NCI-H524 treated with DMSO at 0.1 percent for 48 hours (cell line): ENCODE measurements around the gene RPS8.
"Not testable (repeated sequence)": the region's sequence is repeated elsewhere in the genome, so short reads cannot be mapped to it uniquely, and the experiment has no call there.

Source experiments
- DNase-seq: peaks from one replicate; lab custom pipeline; 2025; lab: John Stamatoyannopoulos, UW

RPS8 gene

DNA sequence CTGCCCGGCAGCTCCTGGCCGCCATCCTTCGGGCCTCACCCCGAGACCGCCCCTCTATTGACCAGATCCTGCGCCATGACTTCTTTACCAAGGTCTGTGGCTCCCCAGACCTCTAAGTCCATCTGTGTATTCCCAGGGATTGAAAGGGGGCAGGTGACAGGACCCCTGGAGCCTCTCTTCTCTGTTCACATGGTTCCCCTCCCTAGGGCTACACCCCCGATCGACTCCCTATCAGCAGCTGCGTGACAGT is 27.6 kb downstream of the RPS8 start:
- DNase-seq = no peak

- no peak for DNase-seq
Observed at GRCh38 chr1:44803312-44804095, 28.2 kb downstream of the RPS8 start.

DNA sequence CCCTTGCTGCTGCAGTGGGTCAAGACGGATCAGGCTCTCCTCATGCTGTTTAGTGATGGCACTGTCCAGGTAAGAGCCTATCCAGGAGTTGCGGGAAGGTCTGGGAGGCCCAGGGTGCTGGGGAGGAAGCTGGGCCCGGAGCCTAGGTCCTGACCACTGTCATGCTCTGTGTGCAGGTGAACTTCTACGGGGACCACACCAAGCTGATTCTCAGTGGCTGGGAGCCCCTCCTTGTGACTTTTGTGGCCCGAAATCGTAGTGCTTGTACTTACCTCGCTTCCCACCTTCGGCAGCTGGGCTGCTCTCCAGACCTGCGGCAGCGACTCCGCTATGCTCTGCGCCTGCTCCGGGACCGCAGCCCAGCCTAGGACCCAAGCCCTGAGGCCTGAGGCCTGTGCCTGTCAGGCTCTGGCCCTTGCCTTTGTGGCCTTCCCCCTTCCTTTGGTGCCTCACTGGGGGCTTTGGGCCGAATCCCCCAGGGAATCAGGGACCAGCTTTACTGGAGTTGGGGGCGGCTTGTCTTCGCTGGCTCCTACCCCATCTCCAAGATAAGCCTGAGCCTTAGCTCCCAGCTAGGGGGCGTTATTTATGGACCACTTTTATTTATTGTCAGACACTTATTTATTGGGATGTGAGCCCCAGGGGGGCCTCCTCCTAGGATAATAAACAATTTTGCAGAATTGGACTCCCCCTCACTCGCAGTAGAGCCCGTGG is 30.1 kb downstream of the RPS8 start:
- DNase-seq = no peak

DNA sequence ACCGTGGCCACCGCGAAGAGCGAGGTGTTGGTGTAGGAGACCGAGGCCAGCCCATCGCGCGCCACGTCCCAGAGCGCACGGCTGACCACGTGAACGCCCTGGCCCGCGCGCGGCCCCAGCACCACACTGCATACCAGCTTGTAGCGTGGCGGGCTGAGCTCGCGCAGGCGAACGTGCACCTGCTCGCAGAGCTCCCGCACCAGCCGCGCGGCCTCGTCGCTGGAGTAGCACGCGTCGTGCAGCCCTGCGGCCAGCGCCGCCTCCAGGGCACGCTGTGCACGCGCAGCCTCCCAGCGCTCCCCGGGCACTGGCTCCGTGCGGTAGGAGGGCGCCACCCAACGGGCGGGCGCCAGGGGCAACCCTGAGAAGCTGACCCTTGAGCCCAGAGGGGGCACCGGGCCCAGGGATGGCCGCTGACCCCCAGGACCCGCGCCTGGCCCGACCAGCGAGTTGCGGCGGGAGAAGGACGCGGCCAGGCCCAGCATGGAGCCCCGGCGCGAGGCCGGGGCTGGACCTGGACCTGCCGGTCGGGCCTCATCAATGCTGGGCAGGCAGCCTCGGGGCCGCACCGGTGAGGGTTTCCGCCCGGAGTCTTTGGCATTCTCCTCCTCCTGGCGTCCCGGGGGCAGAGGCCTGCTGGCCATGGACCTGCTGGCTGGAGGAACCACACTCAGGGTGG is 30.8 kb downstream of the RPS8 start:
- no peak for DNase-seq

DNA sequence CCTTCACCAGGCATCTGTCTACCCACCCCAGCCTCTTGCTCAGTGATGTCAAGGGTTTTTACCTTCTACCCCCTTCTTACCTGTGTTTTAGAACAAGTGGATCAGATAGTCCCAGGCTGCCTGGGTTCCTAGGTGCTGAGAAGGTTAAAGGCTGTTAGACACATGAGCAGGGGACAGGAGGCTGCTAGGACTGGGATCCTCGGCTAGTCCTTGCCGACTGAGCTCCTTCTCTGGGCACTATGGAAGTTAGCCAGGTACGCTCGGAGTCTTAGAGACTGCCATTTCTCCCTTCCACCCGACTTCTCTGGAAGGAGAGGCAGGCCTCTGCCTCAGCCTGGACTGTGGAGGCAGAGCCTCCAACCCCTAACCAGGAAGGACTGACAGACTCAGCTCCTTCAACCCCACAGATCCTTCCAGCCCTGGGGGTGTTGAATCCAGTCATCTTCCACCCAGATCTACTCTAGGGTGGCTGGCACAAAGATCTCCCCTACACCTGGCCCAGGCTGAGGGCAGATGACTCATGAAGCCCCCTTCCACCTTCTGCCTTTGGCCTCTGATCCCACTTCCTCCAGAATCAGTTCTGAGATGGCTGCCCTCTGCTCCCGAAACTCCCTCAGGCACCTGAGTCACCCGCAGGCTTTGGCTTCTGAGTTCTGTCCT is 31.5 kb downstream of the RPS8 start, which contains the start of gene DYNLT4:
TSS of gene DYNLT4 (minus strand) at position 648 of the 660 bp plus-strand sequence. CDS start 683 bp downstream, outside the sequence.
- no peak for DNase-seq

GRCh38 chr1:44807364-44808062 is 32.2 kb downstream of the RPS8 start:
- no peak for DNase-seq

- no peak for DNase-seq
Observed at GRCh38 chr1:44808063-44808937, 33.0 kb downstream of the RPS8 start, which contains the start of gene BTBD19. Gene BTBD19, plus strand, starts transcription at chr1:44808523. Its CDS starts 298 bp downstream, at chr1:44808821.

- DNase-seq = no peak
Observed at GRCh38 chr1:44808938-44809917, 33.9 kb downstream of the RPS8 start.

DNA sequence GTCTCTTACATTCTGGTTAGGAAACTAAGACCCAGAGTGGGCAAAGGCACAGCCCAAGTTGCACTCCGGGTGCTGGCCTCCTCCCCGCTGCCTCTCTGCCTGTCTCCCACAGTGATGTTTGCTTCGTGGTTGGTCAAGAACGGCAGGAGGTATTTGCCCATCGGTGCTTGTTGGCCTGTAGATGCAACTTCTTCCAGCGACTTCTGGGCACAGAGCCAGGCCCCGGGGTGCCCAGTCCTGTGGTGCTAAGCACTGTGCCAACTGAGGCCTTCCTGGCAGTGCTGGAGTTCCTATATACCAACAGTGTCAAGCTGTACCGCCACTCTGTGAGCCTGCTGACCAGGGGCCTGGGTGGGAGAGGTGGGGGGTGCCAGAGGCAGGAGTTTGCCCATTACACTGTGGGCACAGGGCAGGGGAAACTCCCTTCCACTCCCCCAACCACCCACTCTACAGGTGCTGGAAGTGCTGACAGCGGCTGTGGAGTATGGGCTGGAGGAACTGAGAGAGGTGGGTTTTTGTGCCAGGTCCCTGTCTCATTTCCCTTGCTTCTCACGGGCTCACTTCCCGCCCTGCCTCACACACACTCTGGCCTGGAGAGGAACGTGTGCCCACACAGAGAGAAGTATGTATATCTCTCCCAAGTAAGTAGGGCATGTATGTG is 34.9 kb downstream of the RPS8 start:
- no peak for DNase-seq

DNA sequence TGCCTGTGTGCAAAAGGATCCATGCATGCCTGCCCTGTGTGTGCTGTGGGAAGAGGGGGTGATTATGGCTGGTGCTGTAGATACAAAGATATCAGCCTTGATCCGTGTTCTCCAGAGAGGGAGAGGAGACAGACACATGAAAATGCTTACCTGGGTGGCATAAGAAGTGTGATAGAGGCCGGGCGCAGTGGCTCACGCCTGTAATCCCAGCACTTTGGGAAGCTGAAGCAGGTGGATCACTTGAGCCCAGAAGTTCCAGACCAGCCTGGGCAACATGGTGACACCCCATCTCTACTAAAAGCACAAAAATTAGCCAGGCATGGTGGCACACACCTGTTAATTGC is 35.4 kb downstream of the RPS8 start:
- not testable (repeated sequence) for DNase-seq

DNA sequence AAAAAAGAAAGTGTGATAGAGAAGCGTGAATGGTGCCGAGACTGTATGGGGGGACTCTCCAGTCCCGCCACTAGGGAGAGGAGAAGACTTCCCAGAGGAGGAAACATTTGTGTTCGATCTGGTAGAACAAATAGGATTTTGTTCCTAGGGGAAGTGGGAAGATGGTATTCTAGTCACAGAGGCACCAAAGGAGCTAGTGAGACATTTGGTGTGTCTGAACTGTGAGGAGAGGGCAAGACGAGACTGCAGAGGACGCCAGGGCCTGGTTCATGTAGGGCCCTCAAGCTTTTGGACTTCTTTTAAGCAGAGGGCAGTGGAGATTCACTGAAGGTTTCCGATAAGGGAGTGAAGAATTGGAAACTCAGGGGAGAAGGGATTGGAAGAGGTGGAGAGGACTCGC is 35.9 kb downstream of the RPS8 start:
- DNase-seq = no peak

DNA sequence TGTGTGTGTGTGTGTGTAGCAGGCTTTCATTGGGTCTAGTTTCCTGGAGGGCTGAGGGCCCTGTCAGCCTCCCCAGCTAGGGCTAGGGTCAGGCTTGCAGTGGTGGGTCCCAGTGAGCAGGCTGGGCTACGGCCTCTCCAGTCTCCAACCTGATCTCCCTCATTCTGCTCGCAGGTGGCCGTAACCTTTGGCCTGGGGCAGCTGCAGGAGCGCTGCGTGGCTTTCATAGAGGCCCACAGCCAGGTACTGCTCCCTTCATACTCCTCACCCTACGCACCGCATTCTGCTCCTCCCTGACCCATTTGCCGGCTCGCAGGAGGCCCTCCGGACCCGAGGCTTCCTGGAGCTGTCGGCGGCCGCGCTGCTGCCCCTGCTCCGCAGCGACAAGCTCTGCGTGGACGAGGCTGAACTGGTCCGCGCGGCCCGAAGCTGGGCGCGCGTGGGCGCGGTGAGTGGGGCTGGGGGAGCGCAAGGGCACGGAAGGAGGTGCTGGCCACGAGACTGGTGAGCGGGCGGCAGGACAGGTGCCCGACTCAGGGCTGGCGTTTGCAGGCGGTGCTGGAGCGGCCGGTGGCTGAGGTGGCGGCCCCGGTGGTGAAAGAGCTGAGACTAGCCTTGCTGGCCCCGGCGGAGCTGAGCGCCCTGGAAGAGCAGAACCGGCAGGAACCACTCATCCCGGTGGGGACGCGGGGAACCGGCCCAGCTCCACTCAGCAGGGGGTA is 37.6 kb downstream of the RPS8 start:
- no peak for DNase-seq

GRCh38 chr1:44815926-44816325 is 40.6 kb downstream of the RPS8 start:
- DNase-seq = not testable (repeated sequence)

GRCh38 chr1:44817307-44817706 is 42.0 kb downstream of the RPS8 start:
- DNase-seq = no peak

- DNase-seq = no peak
Observed at GRCh38 chr1:44817771-44818495, 42.6 kb downstream of the RPS8 start.

- DNase-seq = no peak
Observed at GRCh38 chr1:44819196-44819607, 43.9 kb downstream of the RPS8 start.

DNA sequence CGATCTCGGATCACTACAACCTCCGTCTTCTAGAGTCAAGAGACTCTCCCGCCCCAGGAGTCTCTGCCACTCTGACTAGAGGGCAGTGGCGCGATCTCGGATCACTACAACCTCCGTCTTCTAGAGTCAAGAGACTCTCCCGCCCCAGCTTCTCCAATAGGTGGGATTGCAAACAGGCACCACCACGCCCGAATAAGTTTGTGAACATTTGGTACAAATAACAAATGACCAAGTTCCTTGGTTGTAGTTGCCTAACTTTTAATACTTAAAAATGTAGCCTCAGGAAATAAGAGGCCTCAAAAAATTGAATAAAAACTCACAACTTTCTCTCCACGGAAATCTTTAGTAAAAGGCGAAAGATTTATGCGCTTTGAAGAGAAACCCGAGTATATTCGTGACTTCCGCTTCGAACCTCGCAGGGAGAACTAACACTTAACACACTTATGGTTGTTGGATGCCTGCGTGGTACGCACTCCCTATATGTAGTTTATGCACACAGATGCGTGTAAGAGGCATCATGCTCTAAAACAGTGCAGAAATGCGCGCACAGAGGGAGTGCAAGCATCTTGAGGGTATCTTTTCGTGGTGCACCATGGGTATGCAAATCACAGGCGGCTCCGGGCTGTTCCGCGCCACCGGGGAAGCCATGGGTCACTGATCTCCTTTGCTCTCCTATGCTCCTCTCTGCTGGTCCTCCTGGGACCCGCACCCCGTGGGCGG is 44.4 kb downstream of the RPS8 start:
- peak; percentile 71 for DNase-seq
